Sigmoid colon (tissue), 4 donors: ENCODE results near the gene ARG2.

Experiments used
- EP300 ChIP-seq, 4 donors: sonication (generic); formaldehyde crosslinking; IDR thresholded peaks; one replicate each; pipeline ENCODE4 v1.6.1; 2017; ENCODE audit warnings: antibody characterized with exemption in 4 of 4
- POLR2A ChIP-seq, 2 donors: fragments of 450-650 bp; IDR thresholded peaks; one replicate each; pipeline ENCODE4 v1.6.1; 2016; ENCODE audit warnings: antibody characterized with exemption in 2 of 2, mild to moderate bottlenecking in 2 of 2, moderate library complexity in 2 of 2
- POLR2AphosphoS5 ChIP-seq, 4 donors: sonication (generic); formaldehyde crosslinking; IDR thresholded peaks; one replicate each; pipeline ENCODE4 v1.6.1; 2017; ENCODE audit warnings: antibody characterized with exemption in 4 of 4
- TF ChIP-seq, protein P1 (sequence below), 4 experiments: fragments of 450-650 bp in 3 of 4; fragments of 200-600 bp in 1 of 4; IDR thresholded peaks; one replicate each; pipeline ENCODE4 v1.5.1; 2016 to 2019; ENCODE audit warnings: antibody characterized with exemption in 4 of 4, mild to moderate bottlenecking in 3 of 4, moderate library complexity in 2 of 4

- TF ChIP-seq EP300 (IDR thresholded peaks at IDR 0.05): no peak
- TF ChIP-seq, protein P1, sequence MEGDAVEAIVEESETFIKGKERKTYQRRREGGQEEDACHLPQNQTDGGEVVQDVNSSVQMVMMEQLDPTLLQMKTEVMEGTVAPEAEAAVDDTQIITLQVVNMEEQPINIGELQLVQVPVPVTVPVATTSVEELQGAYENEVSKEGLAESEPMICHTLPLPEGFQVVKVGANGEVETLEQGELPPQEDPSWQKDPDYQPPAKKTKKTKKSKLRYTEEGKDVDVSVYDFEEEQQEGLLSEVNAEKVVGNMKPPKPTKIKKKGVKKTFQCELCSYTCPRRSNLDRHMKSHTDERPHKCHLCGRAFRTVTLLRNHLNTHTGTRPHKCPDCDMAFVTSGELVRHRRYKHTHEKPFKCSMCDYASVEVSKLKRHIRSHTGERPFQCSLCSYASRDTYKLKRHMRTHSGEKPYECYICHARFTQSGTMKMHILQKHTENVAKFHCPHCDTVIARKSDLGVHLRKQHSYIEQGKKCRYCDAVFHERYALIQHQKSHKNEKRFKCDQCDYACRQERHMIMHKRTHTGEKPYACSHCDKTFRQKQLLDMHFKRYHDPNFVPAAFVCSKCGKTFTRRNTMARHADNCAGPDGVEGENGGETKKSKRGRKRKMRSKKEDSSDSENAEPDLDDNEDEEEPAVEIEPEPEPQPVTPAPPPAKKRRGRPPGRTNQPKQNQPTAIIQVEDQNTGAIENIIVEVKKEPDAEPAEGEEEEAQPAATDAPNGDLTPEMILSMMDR (IDR thresholded peaks at IDR 0.05): no peak
- no peak for TF ChIP-seq POLR2AphosphoS5 (IDR thresholded peaks at IDR 0.05)
- TF ChIP-seq POLR2A (IDR thresholded peaks at IDR 0.05): no peak
These were observed 39.2 kb upstream of the ARG2 start for GRCh38 chr14:67580336-67581171.
